ENCODE results near the gene BEST3. TPM values are rescaled to one million over a fixed set of nuclear protein-coding genes. Genes with fewer than 3 reads are reported as not detected.

The BEST3 gene
- total and polyA plus RNA-seq, 2 donors (not counting 1 experiment from before 2014, with no cell fraction given) = not detected

DNA sequence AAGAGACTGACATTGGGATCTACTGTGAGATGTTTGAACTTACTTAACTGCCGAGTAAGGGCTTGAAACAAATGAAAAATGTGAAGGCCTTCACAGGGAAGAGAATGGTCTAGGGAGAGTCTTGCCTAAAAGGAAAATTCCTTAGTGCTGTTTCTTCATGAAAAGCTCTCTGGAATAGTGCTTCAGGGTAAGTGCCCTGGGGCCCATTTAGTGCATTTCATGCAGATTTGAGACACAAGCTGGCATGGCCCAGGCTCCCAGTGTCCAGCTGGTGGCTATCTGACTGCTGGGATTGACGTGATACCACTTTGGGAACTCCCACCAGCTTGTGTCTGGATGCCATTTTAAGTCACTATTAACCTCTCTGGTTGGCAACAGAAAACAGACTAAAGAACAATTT, 26.9 kb downstream of the BEST3 start:
- ATAC-seq (ENCODE audit: low read depth) = no peak
- POLR2A ChIA-PET = no interaction called here
- 100% methylated on average over 1 of the region's 2 CpGs for WGBS (ENCODE audit: insufficient coverage)
- Histone ChIP-seq H3K79me2 (ENCODE audit: control insufficient read depth, insufficient read depth, low read length) (no peaks in the 10 kb centered on the region), H3K27me3 (replicated peaks in 1 of 4; ENCODE audit: control extremely low read depth in 1 of 4, control insufficient read depth in 3 of 4, insufficient read depth in 4 of 4, low read length in 3 of 4) (no peaks in the 10 kb centered on the region), H3K9ac (ENCODE audit: low read length) (no peak overlapping the region), H4K20me1 (ENCODE audit: control insufficient read depth, insufficient read depth, low read length, poor library complexity, severe bottlenecking) (no peaks in the 10 kb centered on the region), H3K4me3 (ENCODE audit: control extremely low read depth in 1 of 5, extremely low read depth in 1 of 5, insufficient read depth in 1 of 5, low read depth in 2 of 5, low read length in 4 of 5) (no peak overlapping the region), H3K4me2 (replicated peaks; ENCODE audit: low read depth, low read length, poor library complexity, severe bottlenecking) (no peak overlapping the region), H3K27ac (ENCODE audit: low read length in 2 of 2) (no peak overlapping the region), H3K9me3 (ENCODE audit: control extremely low read depth in 1 of 3, control insufficient read depth in 2 of 3, insufficient read depth in 1 of 3, low read length in 2 of 3) (no peaks in the 10 kb centered on the region), H2AFZ (ENCODE audit: insufficient read depth, low read depth, low read length, poor library complexity, severe bottlenecking) (no peak overlapping the region), H3K4me1 (ENCODE audit: control insufficient read depth in 2 of 2, insufficient read depth in 2 of 2, low read length in 2 of 2) (no peaks in the 10 kb centered on the region), H3K36me3 (replicated peaks in 1 of 2; ENCODE audit: control extremely low read depth in 1 of 2, control insufficient read depth in 1 of 2, extremely low read depth in 1 of 2, insufficient read depth in 2 of 2, low read length in 1 of 2) (no peaks in the 10 kb centered on the region)
- Mint-ChIP-seq H3K27me3 (peaks cover 13% of the 10 kb centered on the region), H3K4me1 (no peaks in the 10 kb centered on the region), H3K27ac (no peak overlapping the region), H3K4me3 (no peak overlapping the region), H3K9me3 (ENCODE audit: insufficient read depth) (no peaks in the 10 kb centered on the region)
- CTCF ChIA-PET = no interaction called here
- no peak for DNase-seq
- intact Hi-C loops (cut with micrococcal nuclease) = no loop called here
- TF ChIP-seq, protein P1, sequence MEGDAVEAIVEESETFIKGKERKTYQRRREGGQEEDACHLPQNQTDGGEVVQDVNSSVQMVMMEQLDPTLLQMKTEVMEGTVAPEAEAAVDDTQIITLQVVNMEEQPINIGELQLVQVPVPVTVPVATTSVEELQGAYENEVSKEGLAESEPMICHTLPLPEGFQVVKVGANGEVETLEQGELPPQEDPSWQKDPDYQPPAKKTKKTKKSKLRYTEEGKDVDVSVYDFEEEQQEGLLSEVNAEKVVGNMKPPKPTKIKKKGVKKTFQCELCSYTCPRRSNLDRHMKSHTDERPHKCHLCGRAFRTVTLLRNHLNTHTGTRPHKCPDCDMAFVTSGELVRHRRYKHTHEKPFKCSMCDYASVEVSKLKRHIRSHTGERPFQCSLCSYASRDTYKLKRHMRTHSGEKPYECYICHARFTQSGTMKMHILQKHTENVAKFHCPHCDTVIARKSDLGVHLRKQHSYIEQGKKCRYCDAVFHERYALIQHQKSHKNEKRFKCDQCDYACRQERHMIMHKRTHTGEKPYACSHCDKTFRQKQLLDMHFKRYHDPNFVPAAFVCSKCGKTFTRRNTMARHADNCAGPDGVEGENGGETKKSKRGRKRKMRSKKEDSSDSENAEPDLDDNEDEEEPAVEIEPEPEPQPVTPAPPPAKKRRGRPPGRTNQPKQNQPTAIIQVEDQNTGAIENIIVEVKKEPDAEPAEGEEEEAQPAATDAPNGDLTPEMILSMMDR (IDR thresholded peaks at IDR 0.05) = no peak
- no peak for TF ChIP-seq EZH2 (IDR thresholded peaks at IDR 0.05; ENCODE audit: borderline replicate concordance, insufficient read depth, low read depth, low read length, poor library complexity, severe bottlenecking)

DNA sequence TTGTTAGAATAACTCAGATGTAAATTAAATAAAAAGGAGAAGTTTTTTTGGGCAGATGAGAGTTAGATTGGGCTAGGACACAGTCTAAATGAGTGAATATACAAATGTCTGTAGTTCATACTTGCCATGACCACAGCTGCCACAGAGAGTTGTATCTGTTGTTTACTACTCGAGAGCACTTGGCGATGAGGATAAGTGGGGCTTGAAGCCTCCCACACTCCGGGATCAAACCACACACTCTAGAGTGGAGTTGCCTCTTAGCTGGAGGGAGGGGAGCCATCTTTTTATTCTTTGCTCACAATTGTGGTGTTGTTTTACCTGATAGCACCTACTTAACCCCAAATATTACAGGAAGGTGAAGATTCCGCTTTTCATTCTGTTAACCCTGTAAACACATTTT, 27.5 kb downstream of the BEST3 start:
- Histone ChIP-seq H3K4me3 (ENCODE audit: control extremely low read depth in 1 of 5, extremely low read depth in 1 of 5, insufficient read depth in 1 of 5, low read depth in 2 of 5, low read length in 4 of 5) (no peak overlapping the region), H3K9ac (ENCODE audit: low read length) (no peak overlapping the region), H4K20me1 (ENCODE audit: control insufficient read depth, insufficient read depth, low read length, poor library complexity, severe bottlenecking) (no peaks in the 10 kb centered on the region), H3K36me3 (replicated peaks in 1 of 2; ENCODE audit: control extremely low read depth in 1 of 2, control insufficient read depth in 1 of 2, extremely low read depth in 1 of 2, insufficient read depth in 2 of 2, low read length in 1 of 2) (no peaks in the 10 kb centered on the region), H3K4me2 (replicated peaks; ENCODE audit: low read depth, low read length, poor library complexity, severe bottlenecking) (no peak overlapping the region), H3K9me3 (ENCODE audit: control extremely low read depth in 1 of 3, control insufficient read depth in 2 of 3, insufficient read depth in 1 of 3, low read length in 2 of 3) (no peaks in the 10 kb centered on the region), H3K79me2 (ENCODE audit: control insufficient read depth, insufficient read depth, low read length) (no peaks in the 10 kb centered on the region), H2AFZ (ENCODE audit: insufficient read depth, low read depth, low read length, poor library complexity, severe bottlenecking) (no peak overlapping the region), H3K27ac (ENCODE audit: low read length in 2 of 2) (no peak overlapping the region), H3K27me3 (replicated peaks in 1 of 4; ENCODE audit: control extremely low read depth in 1 of 4, control insufficient read depth in 3 of 4, insufficient read depth in 4 of 4, low read length in 3 of 4) (no peaks in the 10 kb centered on the region), H3K4me1 (ENCODE audit: control insufficient read depth in 2 of 2, insufficient read depth in 2 of 2, low read length in 2 of 2) (no peaks in the 10 kb centered on the region)
- H3K9me3 Mint-ChIP-seq (ENCODE audit: insufficient read depth) = no peaks in the 10 kb centered on the region
- ATAC-seq (ENCODE audit: low read depth) = no peak
- H3K27ac Mint-ChIP-seq = no peak overlapping the region
- CTCF ChIA-PET = interaction anchor here (1.1 kb wide), 1 partner anchor 31 kb away, joined by 6 read pairs; no protein-coding TSS in a partner anchor
- H3K4me1 Mint-ChIP-seq = no peaks in the 10 kb centered on the region
- no peak for TF ChIP-seq EZH2 (IDR thresholded peaks at IDR 0.05; ENCODE audit: borderline replicate concordance, insufficient read depth, low read depth, low read length, poor library complexity, severe bottlenecking)
- TF ChIP-seq, protein P1 (IDR thresholded peaks at IDR 0.05) = no peak
- POLR2A ChIA-PET = no interaction called here
- peaks cover 8% of the 10 kb centered on the region for H3K27me3 Mint-ChIP-seq
- H3K4me3 Mint-ChIP-seq = no peak overlapping the region
- DNase-seq = no peak
- 90% methylated on average over 2 of the region's 4 CpGs for WGBS (ENCODE audit: insufficient coverage)
- intact Hi-C loops (cut with micrococcal nuclease) = no loop called here
